NCI-H1694 treated with DMSO at 0.1 percent for 48 hours (cell line): ENCODE measurements around the gene KIF26A.

ENCODE experiments used
- DNase-seq: peaks from one replicate; lab custom pipeline; 2025; lab: John Stamatoyannopoulos, UW

Gene KIF26A

DNA sequence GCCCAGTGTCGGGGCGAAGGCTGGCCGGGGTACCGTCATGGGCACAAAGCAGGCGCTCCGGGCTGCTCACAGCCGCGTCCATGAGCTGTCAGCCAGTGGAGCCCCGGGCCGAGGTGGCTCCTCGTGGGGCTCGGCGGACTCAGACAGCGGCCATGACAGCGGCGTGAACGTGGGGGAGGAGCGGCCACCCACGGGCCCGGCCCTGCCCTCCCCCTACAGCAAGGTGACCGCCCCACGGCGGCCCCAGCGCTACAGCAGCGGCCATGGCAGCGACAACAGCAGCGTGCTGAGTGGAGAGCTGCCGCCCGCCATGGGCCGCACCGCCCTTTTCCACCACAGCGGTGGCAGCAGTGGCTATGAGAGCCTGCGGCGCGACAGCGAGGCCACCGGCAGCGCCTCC is 39.0 kb downstream of the KIF26A start:
- DNase-seq = no peak

DNA sequence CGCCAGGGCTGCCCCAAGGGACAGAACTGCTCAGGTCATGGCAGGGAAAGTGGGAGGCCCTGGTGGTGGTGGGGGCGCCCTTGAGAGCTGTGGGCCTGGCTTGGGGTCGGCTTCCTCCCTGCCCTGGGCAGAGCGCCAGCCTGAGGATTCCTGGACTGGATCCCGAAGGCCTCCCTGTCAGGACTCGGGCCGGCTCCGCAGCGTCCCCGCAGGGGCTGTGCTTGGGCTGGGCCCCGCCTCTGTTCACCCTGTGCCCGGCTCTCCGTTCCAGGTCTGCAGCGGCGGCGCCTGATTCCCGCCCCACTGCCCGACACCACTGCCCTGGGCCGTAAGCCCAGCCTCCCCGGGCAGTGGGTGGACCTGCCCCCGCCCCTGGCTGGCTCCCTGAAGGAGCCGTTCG is 39.9 kb downstream of the KIF26A start:
- no peak for DNase-seq

DNA sequence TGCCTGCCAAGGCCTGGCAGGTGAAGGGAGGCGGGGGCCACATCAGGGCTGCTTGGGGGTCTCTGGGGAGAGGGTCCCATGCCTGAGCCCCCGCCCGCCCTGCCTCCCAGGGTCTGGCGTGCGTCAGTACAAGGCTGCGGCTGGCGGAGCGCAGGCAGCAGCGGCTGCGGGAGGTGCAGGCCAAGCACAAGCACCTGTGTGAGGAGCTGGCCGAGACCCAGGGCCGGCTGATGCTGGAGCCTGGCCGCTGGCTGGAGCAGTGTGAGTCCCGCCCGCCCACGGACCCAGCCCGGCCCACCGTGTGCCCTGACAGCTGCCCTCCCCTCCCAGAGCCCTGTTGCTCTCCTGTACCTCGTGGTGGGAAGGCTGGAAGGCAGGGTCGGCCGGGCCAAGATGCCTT is 40.7 kb downstream of the KIF26A start:
- no peak for DNase-seq

DNA sequence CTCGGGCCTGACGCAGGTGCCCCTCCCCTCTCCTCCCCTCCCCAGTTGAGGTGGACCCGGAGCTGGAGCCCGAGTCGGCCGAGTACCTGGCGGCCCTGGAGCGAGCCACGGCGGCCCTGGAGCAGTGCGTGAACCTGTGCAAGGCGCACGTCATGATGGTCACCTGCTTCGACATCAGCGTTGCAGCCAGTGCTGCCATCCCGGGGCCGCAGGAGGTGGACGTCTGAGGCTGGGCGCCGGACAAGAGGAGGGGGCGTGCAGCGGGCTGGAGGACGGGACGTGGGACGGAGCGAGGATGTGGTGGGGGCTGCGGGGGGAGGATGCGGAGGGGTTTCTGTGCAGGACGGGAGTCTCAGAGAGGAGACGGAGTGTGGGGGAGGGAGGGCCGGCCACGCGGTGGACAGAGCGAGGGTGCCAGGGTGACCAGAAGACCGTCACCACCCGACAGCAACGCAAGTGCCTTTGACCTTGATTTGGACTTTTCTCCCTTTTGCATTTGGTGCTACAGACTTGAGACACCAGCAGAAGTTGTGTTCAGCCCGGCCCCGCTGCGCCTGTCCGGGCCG is 41.3 kb downstream of the KIF26A start:
- DNase-seq = no peak

DNA sequence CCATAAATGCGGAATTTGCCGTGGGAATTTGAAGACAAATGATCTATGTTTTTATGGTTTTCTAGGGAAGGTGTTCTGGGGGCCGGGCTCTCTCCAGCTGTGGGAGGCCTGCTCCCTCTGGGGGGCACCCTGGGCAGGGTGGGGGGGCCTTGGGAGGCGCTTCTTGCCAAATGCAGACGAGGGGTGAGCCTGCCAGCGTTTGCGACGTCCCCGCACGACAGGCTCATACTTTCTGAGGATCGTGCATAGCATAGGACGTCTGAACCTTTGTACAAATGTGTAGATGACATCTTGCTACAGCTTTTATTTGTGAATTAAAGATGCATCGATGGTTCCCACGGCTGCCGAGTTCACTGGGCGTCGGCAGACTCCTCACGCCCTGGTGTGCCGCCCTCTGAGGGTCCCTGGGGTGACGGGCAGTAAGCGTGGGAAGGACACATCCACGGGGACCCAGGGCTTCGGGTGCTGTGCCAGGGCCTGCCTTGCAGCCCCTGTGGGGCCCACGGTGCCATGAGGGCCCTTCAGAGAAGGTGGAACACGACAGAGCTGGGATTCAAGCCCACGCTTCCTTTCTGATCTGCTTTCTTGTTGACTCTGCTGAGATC is 42.3 kb downstream of the KIF26A start:
- DNase-seq = no peak

DNA sequence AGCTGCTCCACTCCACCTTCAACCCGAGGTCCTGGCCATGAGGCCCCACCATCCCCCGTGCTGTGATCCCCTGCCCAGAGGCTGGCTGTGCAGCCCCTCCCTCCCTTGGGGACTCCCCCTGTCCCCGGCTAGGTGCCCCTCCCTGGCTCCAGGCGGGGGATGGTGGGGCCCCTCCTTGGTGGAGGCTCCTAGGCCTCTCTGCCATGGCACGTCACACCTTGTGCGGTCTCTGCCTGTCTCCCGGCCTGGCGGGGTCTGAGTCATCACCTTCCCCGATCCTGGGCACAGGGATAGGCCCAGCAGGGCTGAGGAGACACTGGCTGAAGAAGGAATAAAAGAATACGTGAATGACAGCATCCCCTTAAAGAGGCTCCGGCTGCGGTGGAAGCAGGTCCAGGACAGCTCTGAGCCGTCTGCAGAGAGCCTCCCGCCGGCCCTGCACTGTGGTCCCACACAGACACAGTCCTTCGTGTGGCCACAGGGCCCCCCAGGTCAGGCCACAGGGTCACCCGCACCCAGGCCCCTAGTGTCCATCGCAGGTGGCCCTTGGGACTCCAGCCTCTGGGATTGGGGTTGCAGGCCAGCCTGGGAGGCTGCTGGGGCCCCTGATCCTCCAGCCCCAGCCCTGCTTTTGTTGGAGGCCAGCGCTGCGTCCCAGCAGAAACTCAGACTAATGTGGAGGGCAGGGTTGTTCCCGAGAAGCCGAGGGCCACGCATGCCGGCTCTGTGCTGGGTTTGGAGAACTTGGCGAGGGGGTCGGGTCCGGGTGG is 43.6 kb downstream of the KIF26A start:
- no peak for DNase-seq

DNA sequence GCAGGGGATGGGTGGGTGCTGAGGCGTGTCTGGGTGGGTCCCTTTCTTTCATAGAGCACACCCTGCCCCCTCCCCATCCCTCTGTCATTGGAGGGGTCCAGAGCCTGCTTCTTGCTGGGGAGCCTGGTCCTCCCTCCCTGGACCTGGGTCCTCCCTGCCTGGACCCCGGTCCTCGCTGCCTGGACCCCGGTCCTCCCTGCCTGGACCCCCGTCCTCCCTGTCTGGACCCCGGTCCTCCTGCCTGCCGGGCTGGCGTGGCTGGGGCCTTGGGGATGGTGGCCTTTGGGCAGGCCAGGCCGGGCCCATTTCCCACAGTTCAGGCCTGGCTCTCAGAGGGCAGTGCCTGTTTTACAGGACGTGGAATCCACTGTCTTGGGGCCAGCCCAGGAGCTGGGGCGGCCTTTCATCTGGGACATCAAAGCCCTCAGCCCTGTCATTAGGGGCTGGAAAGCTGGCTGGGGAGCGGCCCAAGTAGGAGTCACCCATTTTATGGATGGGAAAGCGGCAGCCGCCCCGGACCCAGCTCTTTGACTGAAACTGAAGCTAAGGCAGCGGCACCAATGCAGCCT is 44.6 kb downstream of the KIF26A start:
- no peak for DNase-seq

DNA sequence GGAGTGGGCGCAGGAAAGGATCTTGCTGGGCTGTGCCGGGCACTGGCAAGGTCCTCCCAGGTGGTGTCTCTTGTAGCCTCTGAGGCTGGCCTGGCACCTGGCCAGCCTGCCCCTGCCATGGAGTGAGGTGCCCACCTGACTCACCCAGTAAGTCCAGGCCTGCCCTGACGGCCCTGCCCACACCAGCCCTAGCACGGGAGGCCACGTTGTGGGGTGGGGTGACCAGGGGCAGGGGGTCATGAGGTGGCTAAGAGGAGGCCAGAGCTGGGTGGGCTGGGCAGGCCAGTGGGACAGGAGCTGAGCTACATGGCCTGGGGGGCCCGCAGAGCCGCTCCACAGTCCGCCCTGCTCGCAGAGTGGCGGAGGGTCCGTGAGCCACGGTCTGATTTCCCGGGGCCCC is 45.4 kb downstream of the KIF26A start:
- no peak for DNase-seq

DNA sequence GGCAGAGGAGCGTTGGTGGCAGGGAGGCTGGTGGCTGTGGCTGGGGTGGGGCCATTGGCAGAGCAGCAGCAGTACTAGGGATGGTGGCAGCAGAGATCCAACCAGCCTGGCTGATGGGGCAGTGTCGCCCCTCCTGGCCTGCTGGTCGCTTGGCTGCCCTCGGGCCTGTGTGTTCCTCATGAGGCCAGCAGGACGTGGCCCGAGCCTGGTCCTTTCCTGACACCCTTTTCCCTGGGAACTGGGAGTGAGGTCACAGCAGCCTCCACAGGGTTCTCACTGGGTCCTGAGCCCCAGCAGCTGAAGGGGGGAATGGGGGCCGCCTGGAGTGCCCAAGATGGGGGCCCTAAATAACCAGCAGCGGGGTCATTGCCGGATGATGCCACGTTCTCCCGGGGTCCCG is 46.1 kb downstream of the KIF26A start:
- DNase-seq = no peak

DNA sequence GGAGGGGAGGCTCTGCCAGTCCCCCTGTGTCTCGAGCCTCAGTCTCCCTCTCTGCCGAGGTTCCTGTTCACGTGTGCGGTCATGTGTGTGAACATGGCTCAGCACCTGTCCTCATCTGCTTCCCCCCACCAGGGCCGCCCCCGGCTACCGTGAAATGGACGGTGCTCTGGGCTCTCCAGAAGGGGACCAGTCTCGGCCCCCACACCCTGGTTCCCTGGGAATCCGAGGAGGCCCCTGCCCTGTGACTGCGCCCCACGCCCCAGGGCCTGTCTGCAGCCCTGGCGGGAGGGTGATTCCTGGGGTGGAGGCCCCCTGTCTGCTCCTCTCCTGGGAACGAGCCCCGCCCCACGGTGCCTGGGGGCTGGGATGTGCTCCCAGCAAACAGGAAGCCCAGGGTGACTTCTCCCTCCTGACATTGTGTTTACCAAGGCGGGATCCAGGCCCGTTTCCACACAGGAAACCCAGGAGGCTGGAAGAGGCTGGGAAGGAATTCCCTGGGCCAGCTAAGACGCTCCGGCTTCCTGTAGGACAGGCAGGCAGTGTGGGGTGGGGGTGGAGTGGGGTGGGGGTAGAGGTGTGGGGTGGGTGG is 46.6 kb downstream of the KIF26A start:
- no peak for DNase-seq

DNA sequence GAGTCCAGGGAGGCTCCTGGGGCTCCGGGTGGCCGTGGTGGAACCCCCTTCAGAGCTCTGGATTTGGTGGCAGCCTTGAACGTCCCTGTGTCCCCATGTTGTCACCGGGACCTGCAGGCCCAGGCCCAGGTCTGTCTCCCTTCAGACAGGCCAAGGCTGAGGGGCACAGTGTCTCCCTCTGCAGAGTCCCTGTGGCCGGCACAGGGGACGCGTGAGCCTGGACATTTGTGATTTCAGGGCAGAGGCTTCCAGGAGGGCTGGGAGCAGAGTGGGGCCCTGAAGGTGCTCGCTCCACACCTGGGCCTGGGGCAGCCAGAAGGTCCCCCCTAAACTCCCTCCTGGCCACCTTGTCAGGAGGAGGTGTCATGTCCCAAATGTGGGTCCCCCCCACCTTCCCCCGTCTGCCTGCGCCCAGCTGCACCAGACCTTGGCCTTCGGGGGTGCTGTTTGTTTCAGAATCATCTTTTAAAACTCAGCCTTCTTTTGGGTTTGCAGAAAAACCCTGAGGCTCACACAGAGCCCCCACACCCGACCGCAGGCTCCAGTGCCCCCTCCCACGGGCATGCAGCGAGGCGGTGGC is 47.6 kb downstream of the KIF26A start:
- DNase-seq = no peak

DNA sequence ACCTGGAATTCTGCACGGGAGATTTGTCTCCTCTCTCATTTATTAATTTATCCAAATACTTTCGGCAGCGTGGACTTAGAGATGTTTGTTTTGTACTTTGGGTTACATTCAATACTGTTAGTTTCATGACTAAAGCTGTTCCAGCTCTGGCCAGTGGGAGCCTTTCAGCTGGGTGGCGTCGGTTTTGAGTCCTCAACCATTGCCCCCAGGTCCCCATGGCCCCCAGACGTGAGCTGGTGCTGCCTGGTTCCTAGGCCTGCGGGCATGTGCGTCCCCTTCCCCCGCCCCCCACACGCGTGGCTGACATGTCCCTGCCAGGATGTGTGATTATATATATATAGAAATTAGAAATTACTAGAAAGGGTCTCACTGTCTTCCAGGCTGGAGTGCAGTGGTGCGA is 48.2 kb downstream of the KIF26A start:
- DNase-seq = no peak

DNA sequence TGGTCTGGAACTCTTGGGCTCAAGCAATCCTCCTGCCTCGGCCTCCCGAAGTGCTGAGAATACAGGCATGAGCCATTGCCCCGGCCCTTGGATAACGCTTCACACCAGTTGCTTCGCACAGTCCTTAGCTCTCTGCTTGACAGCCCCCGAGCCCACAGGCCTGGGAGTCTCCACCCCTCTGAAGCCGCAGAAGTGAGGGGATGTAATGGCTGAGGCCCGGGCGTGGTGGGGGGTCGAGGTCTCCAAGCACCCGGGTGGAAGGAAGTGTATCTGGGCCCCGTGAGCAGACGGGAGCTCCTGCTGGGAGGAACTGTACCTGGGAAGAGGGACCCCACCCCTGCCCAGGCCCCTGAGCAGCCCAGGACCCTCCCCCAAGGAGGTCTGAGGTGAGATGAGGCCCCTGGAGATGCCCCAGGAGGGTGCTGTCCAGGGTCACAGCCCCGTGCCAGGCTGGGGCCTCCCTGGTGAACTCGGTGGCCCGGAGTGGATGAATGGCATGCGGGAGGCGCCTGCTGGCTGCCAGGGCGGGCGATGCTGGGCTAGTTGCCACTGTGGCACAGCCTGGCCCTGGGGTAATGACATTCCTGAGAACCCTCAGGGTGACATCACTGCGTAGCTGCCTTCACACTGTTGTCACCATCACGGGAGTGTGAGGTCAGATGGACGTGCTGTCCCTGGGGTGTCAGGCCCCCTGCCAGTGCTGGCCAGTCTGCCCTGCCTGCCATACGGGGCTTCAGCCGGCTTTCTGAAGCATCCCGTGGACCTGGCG is 48.9 kb downstream of the KIF26A start:
- DNase-seq = no peak

DNA sequence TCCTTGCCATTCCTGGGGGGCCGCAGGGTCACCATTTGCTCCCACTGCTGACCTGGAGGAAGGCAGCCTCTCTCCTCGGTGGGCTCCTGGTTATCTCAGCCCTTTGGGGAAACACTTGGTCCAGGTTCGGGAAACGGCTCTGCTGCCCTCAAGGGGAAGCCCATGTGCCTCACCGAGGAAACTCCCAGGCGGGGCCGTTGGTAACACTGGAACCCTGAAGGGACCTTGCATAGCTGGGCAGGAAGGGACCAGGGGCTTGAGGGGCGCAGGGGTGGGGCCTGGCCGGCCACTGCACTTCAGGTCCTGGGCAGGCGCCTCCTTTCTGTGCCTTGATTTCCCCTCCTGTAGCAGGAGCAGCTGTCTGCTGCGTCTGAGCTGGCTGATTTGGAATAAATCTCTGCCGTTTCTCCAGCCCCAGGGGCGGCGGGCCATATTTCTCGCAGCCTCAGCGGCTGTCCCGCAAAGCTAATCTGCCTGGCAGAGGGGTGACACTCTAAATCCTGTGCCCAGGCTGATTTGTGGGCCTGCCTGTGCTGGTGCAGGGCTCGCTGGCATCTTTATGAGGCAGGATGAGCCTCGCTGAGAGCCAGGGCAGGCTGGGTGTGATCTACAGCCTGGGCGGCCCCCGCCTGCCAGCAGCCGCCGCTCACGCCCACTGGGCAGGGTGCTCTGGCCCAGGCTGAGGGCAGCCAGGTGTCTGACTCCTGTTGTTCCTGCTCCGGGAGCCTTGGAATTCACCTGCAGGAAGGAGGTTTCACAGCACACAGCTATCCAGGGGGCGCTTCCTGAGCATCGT is 49.7 kb downstream of the KIF26A start:
- DNase-seq = no peak

DNA sequence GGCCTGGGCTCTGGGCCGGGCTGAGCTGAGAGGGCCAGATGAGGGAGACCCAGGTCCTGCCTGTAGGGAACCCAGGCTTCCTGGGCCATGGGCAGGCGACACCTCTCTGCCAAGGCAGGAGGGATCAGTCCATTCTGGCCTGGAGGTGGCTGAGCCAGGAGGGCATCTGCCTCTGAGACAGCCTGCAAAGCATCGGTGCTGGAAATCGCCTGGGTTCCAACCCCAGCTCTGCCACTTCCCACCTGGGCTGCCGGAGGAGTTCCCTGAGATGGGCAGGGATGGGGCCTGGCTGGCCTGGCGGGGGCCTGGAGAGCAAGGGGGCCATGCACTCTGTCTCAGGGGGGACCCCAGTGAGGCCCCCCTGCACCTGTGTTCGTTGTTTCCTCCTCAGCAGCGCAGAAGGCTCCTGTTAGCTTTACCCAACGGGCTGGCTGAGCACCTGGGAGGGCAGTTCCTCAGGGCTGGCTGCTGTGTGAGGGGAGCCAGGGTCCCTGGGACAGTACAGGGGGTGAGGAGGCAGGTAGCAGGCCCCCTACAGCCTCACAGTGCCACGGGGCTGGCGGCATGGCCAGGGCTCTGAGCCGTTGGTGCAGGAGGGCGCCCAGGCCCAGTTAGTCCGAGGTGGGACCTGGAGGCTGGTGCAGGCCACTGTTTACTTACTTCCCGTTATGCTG is 50.5 kb downstream of the KIF26A start:
- DNase-seq = no peak

DNA sequence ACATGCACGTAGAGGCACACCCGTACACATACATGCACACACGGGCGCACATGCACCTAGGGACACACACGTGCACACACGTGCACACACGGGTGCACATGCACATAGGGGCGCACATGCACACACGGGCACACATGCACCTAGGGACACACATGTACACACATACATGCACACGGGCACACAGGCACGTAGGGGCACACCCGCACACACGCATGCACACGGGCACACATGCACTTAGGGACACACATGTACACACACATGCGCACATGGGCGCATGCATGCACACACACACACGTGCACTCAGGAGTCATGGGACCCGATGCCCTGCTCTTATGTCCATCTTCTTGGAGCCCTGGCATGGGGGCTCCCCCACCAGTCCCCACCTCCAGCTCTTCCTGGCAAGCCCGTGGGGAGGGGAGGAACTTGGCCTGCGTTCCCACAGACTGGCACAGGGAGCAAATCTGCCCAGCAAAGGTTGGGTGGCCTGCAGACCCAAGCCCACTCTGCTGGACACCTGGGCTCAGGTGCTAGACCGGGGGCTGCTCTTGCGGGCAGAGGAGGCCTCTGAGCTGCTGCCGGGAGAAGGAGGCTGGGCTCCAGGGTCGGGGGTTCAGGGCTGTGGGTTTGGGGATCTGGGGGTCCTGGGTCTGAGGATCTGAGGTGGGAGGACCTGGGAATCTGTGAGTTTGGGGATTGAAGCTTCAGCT is 51.4 kb downstream of the KIF26A start:
- DNase-seq = no peak

DNA sequence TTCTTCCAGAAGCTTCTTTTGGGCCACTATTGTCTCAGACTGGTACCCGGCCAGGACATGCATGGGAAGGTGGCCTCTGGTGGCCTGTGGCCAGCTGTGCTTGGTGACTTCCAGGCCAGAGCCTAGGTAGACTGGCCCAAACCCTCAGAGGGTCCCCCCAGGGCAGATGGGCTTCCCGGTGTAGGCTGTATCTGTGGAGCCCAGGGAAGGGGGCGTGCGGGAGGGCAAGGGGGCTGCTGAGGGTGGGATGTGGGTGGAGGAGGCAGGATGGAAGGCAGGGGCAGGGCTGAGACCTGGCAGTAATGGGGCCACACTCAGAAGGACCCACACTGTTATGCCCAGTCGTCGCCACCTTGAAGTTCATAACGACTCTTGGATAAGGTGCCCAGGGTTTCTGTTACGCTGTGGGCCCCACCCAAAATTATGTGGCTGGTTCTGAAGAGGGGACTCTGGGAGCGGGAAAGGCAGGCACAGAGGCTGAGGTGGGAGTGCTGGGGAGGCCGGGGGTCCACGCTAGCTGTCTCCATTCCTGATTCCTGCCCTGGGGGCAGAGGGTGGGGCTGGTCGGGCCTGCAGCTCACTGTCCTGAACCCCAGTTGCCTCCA is 52.1 kb downstream of the KIF26A start:
- no peak for DNase-seq

DNA sequence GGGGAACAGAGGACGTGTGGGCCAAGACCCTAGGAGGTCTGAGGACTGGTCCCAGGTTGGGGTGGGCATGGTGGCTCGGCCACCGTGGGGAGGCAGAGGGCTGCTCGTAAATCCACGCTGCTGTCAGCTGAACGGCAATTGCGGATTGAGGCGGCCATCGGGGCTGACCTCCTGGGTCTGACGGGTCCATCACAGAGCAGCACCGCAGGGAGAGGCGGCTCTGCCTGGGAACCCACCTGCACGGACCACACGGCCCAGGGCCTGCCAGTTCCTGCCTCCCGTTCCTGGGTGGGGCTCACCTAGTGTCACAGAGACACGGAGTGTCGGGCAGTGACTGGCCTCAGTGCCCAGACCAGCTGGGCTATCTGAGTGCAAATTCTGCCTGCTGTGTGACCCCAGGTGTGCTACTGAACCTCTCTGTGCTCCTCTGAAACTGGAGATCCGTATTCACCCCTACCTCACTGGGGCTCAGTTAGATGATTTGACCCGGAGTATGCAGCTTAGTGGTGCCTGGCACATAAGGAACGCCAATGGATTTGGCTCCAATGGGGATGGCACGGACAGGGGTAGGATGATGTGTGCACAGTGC is 53.1 kb downstream of the KIF26A start:
- DNase-seq = no peak
